HepG2 (cell line): ENCODE measurements around the gene JPH3. TPM values are rescaled to one million over a fixed set of nuclear protein-coding genes. Genes with fewer than 3 reads are reported as not detected.

Experiments
- ATAC-seq: fragments of 200-7000 bp; cut with Tn5 transposase; 3 replicates; pipeline ENCODE4 v1.9.1; 2020; ENCODE audit warnings: mild to moderate bottlenecking, moderate library complexity
- BruUV-seq: library from RNA; stranded (reverse); fragments of 400-500 nt; replicated peaks from 2 replicates; lab custom pipeline; 2021; lab: Mats Ljungman, UMichigan
- CTCF ChIA-PET: fragments of 300-600 bp; formaldehyde crosslinking; extraction: SDS; loops from one replicate; lab custom pipeline; 2021; ENCODE audit warnings: low total read pairs, inconsistent platforms, low intra/inter-chr PET ratio; lab: Yijun Ruan, JAX
- POLR2A ChIA-PET: fragments of 350-600 bp; sonication (Branson Sonifier 250); formaldehyde crosslinking; loops from one replicate; lab custom pipeline; 2020; ENCODE audit warnings: antibody characterized with exemption, inconsistent platforms; lab: Yijun Ruan, JAX
- DNase-seq: peaks from one replicate; pipeline ENCODE4 v3.0.0-alpha.2; 2015; ENCODE audit warnings: low spot score
- FAIRE-seq: peaks from 3 replicates; lab custom pipeline; 2011; peaks lifted over from hg19 to GRCh38; lab: Jason Lieb, UNC
- H2AFZ ChIP-seq: one replicate; pipeline ENCODE4 v1.6.1; 2011; ENCODE audit warnings: low read length, inconsistent platforms
- H3K27ac ChIP-seq: fragments of 300-600 bp; 3 replicates; pipeline ENCODE4 v1.8.0; 2011; ENCODE audit warnings: mixed run types, mild to moderate bottlenecking, mixed read lengths, low read length, inconsistent platforms; ENCODE audit not compliant: insufficient read depth; ENCODE audit errors: extremely low read length
- H3K27me3 ChIP-seq, 2 experiments: fragments of 200-600 bp in 1 of 2; 2 replicates in 1 of 2; 3 replicates in 1 of 2; pipeline versions ENCODE4 v1.6.0 to v1.8.0; 2011; ENCODE audit warnings: low read length in 2 of 2, mild to moderate bottlenecking in 2 of 2, moderate library complexity in 2 of 2, inconsistent platforms in 1 of 2; ENCODE audit not compliant: insufficient read depth in 2 of 2, control insufficient read depth in 1 of 2
- H3K36me3 ChIP-seq, 2 experiments: fragments of 200-600 bp in 1 of 2; replicated peaks in 1 of 2; 2 replicates in 1 of 2; 3 replicates in 1 of 2; pipeline versions ENCODE4 v1.5.1 to v1.8.0; 2011; ENCODE audit warnings: low read length in 2 of 2, inconsistent platforms in 1 of 2; ENCODE audit not compliant: insufficient read depth in 2 of 2, control insufficient read depth in 1 of 2
- H3K4me1 ChIP-seq: 2 replicates; pipeline ENCODE4 v1.5.1; 2012; ENCODE audit warnings: low read length, inconsistent platforms; ENCODE audit not compliant: insufficient read depth
- H3K4me2 ChIP-seq: 2 replicates; pipeline ENCODE4 v1.6.0; 2011; ENCODE audit warnings: low read depth, low read length, inconsistent platforms
- H3K4me3 ChIP-seq, 3 experiments: fragments of 200-600 bp in 1 of 3; sonication (generic), shearing (Covaris generic) in 1 of 3; replicated peaks in 1 of 3; 2 replicates each; pipeline ENCODE4 v1.5.1; 2011 to 2016; ENCODE audit warnings: low read length in 3 of 3, inconsistent platforms in 2 of 3, low read depth in 2 of 3, mild to moderate bottlenecking in 2 of 3, control low read depth in 1 of 3, mixed read lengths in 1 of 3; ENCODE audit not compliant: insufficient read depth in 1 of 3
- H3K79me2 ChIP-seq: one replicate; pipeline ENCODE4 v1.6.1; 2011; ENCODE audit warnings: low read length, inconsistent platforms; ENCODE audit not compliant: insufficient read depth
- H3K9ac ChIP-seq: 2 replicates; pipeline ENCODE4 v1.6.0; 2011; ENCODE audit warnings: mild to moderate bottlenecking, low read depth, low read length, inconsistent platforms; ENCODE audit not compliant: insufficient read depth
- H3K9me3 ChIP-seq: 2 replicates; pipeline ENCODE4 v1.5.1; 2012; ENCODE audit warnings: mild to moderate bottlenecking, low read length
- H4K20me1 ChIP-seq: 2 replicates; pipeline ENCODE4 v1.6.0; 2011; ENCODE audit warnings: inconsistent platforms, mild to moderate bottlenecking, low read length, moderate library complexity; ENCODE audit not compliant: insufficient read depth
- CBFB ChIP-seq: sonication (generic); formaldehyde crosslinking; IDR thresholded peaks from 2 replicates; pipeline ENCODE4 v1.4.0; 2020; ENCODE audit warnings: missing genetic modification reagents
- DBP ChIP-seq: sonication (generic); formaldehyde crosslinking; IDR thresholded peaks from 2 replicates; pipeline ENCODE4 v1.4.0; 2020; ENCODE audit warnings: missing genetic modification reagents; ENCODE audit errors: not compliant biosample characterization
- FOSL1 ChIP-seq: sonication (generic); formaldehyde crosslinking; IDR thresholded peaks from 2 replicates; pipeline ENCODE4 v1.9.0; 2021; ENCODE audit warnings: missing genetic modification reagents, borderline replicate concordance
- GABPB1 ChIP-seq: IDR thresholded peaks from 2 replicates; pipeline ENCODE4 v1.6.1; 2016; ENCODE audit warnings: mild to moderate bottlenecking, missing genetic modification reagents, moderate library complexity, missing compliant biosample characterization
- GATAD1 ChIP-seq: IDR thresholded peaks from 2 replicates; pipeline ENCODE4 v1.6.1; 2016; ENCODE audit warnings: missing genetic modification reagents, missing compliant biosample characterization
- HBP1 ChIP-seq: IDR thresholded peaks from 2 replicates; pipeline ENCODE4 v1.6.1; 2016; ENCODE audit warnings: low read depth, control low read depth
- KDM1A ChIP-seq: IDR thresholded peaks from 2 replicates; pipeline ENCODE4 v1.6.1; 2016; ENCODE audit warnings: missing compliant biosample characterization
- MAFF ChIP-seq: IDR thresholded peaks from 2 replicates; pipeline ENCODE4 v1.6.1; 2011; ENCODE audit warnings: low read depth, low read length, improper control_type of control experiment
- NCOA1 ChIP-seq: sonication (generic); formaldehyde crosslinking; IDR thresholded peaks from 2 replicates; pipeline ENCODE4 v1.9.0; 2021; ENCODE audit warnings: missing genetic modification reagents
- NRL ChIP-seq: sonication (generic); formaldehyde crosslinking; IDR thresholded peaks from 2 replicates; pipeline ENCODE4 v1.5.0; 2020; ENCODE audit warnings: missing genetic modification reagents, mild to moderate bottlenecking, moderate library complexity, borderline replicate concordance
- PCBP2 ChIP-seq: fragments of 200-400 bp; formaldehyde crosslinking; optimal IDR thresholded peaks from 2 replicates; pipeline ENCODE3; 2018; ENCODE audit warnings: low read length, low read depth; ENCODE audit not compliant: poor library complexity, severe bottlenecking
- SPEN ChIP-seq: sonication (generic); formaldehyde crosslinking; IDR thresholded peaks from 2 replicates; pipeline ENCODE4 v1.5.1; 2020; ENCODE audit warnings: low read depth, mild to moderate bottlenecking, missing genetic modification reagents
- TBX3 ChIP-seq: fragments of 450-650 bp; IDR thresholded peaks from 2 replicates; pipeline ENCODE4 v1.6.1; 2017; ENCODE audit warnings: antibody characterized with exemption, mild to moderate bottlenecking, inconsistent platforms, borderline replicate concordance
- ZBTB34 ChIP-seq: sonication (generic); formaldehyde crosslinking; IDR thresholded peaks from 2 replicates; pipeline ENCODE4 v1.8.0; 2022; ENCODE audit warnings: mild to moderate bottlenecking, missing genetic modification reagents
- ZIK1 ChIP-seq: sonication (generic); formaldehyde crosslinking; IDR thresholded peaks from 2 replicates; pipeline ENCODE4 v1.5.0; 2020; ENCODE audit warnings: mild to moderate bottlenecking, low read depth, missing genetic modification reagents, borderline replicate concordance
- ZNF451 ChIP-seq: sonication (generic); formaldehyde crosslinking; IDR thresholded peaks from 2 replicates; pipeline ENCODE4 v1.5.0; 2020; ENCODE audit warnings: mild to moderate bottlenecking, missing genetic modification reagents
- ZNF512B ChIP-seq: sonication (generic); formaldehyde crosslinking; IDR thresholded peaks from 2 replicates; pipeline ENCODE4 v1.5.1; 2020; ENCODE audit warnings: missing genetic modification reagents, mild to moderate bottlenecking, borderline replicate concordance
- WGBS: methylation state at CpG from one replicate; pipeline ENCODE4 v1.1.6; 2017; ENCODE audit warnings: low lambda C conversion rate; 5-methylcytosine and 5-hydroxymethylcytosine counted together
- in situ Hi-C: cut with HindIII; loops from 2 replicates; pipeline ENCODE4 v1.10.0; 2017; ENCODE audit warnings: low pct_unique_long_range_greater_than_20kb; ENCODE audit not compliant: extremely low pct_ligation_motif_present
- intact Hi-C: fragments of 100-400 bp; cut with micrococcal nuclease; formaldehyde crosslinking; loops from one replicate; pipeline ENCODE4 v1.10.0; 2022; ENCODE audit not compliant: unreplicated experiment
- polyA plus RNA-seq, 8 experiments: library from polyadenylated mRNA; depleted of rRNA in 3 of 8; stranded (reverse) in 7 of 8; unstranded in 1 of 8; fragments of >200 nt; fragmentation: Illumina TruSeq in 4 of 8; extraction: Trizol in 4 of 8; gene quantifications; 2 replicates each; pipeline versions ENCODE4 v1.2.1 to v1.2.3, GENCODE V29; 2011 to 2016; ENCODE audit warnings: low read depth in 4 of 8, missing spikeins in 1 of 8, mixed read lengths in 1 of 8; ENCODE audit not compliant: insufficient read depth in 1 of 8
- total RNA-seq, 5 experiments: library from RNA; depleted of rRNA; stranded (reverse); fragments of >200 nt; fragmentation: Illumina TruSeq; extraction: Trizol; gene quantifications; 2 replicates each; pipeline ENCODE4 v1.2.3, GENCODE V29; 2016; ENCODE audit warnings: low read depth in 1 of 5

The JPH3 gene
- total and polyA plus RNA-seq, 2 of the 13 experiments (the other 11 are each of a cell fraction or from before 2014, with no cell fraction given): not detected

GRCh38 chr16:87706278-87707000, 104.1 kb downstream of the JPH3 start:
- H3K79me2 ChIP-seq: no peaks in the 10 kb centered on the region
- H3K27me3 ChIP-seq: no peaks in the 10 kb centered on the region
- no peaks in the 10 kb centered on the region for H3K9me3 ChIP-seq
- peaks cover 20% of the 10 kb centered on the region for H4K20me1 ChIP-seq
- peaks cover 41 to 58% of the 10 kb centered on the region in 2 experiments for H3K36me3 ChIP-seq
- POLR2A ChIA-PET: interaction anchor here (0.5 to 2.0 kb wide), 3 partner anchors 59 to 196 kb away, joined by 3 to 9 read pairs (median 4); partner anchors contain the start of gene KLHDC4
- no peak overlapping the region for H3K4me3 ChIP-seq
- DNase-seq (peak; percentile 65), FAIRE-seq (no peak), ATAC-seq (peak; percentile 75)
- in situ Hi-C loops (no loop called here), intact Hi-C loops (no loop called here)
- BruUV-seq: no TSS peak
- no peak overlapping the region for H2AFZ ChIP-seq
- WGBS: 54% methylated on average over 16 of the region's 28 CpGs
- H3K9ac ChIP-seq: no peak overlapping the region
- CTCF ChIA-PET: no interaction called here
- H3K4me2 ChIP-seq: no peak overlapping the region
- H3K4me1 ChIP-seq: peaks cover 20% of the 10 kb centered on the region
- no peak overlapping the region for H3K27ac ChIP-seq
- TF ChIP-seq GATAD1: no peak
- 0 out of 2 replicates have a peak, but pooled peaks have one; percentile 9 for TF ChIP-seq SPEN
- no peak for TF ChIP-seq KDM1A (CRISPR knock-in tag)
- TF ChIP-seq CBFB (CRISPR knock-in tag): 0 out of 2 replicates have a peak, but pooled peaks have one; percentile 25
- no peak for TF ChIP-seq HBP1
- TF ChIP-seq ZIK1 (CRISPR knock-in tag): no peak
- TF ChIP-seq PCBP2: no peak
- no peak for TF ChIP-seq TBX3
- TF ChIP-seq GABPB1 (CRISPR knock-in tag): peak; percentile 56; the same call in 1 of the 2 replicates
- no peak for TF ChIP-seq FOSL1 (CRISPR knock-in tag)
- TF ChIP-seq NCOA1: no peak
- no peak for TF ChIP-seq MAFF
- TF ChIP-seq NRL (CRISPR knock-in tag): peak; percentile 42; the same call in 1 of the 2 replicates
- TF ChIP-seq ZNF512B (CRISPR knock-in tag): no peak
- TF ChIP-seq ZNF451 (CRISPR knock-in tag): no peak
- peak; percentile 34; the same call in 1 of the 2 replicates for TF ChIP-seq ZBTB34 (CRISPR knock-in tag)
- TF ChIP-seq DBP (CRISPR knock-in tag): no peak
